ENCODE results near the gene TNNC2.

The TNNC2 gene

DNA sequence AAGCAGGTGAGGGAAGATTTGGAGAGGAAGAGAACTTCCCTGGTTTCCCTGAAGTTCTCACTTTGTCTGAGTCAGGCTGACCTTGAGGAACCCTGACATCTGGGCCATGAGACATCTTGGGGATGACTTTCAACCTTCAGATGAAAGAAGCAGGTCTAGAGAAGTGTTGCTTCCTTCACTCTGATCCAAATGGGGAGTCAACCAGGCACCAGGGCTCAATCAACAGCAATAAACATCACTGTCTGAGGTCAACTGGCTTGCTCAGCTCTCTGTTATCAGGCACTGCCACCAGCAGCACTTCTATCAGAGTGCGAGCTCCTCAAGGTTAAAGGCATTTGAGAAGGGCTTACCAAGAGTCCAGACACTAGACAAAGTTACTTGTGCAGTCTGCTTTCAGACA, 23.8 kb upstream of the TNNC2 start:
- TF ChIP-seq, protein P1, sequence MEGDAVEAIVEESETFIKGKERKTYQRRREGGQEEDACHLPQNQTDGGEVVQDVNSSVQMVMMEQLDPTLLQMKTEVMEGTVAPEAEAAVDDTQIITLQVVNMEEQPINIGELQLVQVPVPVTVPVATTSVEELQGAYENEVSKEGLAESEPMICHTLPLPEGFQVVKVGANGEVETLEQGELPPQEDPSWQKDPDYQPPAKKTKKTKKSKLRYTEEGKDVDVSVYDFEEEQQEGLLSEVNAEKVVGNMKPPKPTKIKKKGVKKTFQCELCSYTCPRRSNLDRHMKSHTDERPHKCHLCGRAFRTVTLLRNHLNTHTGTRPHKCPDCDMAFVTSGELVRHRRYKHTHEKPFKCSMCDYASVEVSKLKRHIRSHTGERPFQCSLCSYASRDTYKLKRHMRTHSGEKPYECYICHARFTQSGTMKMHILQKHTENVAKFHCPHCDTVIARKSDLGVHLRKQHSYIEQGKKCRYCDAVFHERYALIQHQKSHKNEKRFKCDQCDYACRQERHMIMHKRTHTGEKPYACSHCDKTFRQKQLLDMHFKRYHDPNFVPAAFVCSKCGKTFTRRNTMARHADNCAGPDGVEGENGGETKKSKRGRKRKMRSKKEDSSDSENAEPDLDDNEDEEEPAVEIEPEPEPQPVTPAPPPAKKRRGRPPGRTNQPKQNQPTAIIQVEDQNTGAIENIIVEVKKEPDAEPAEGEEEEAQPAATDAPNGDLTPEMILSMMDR (IDR thresholded peaks at IDR 0.05; ENCODE audit: control extremely low read depth, extremely low read depth, low read depth, missing control alignments), result no peak
- no peak for DNase-seq (ENCODE audit: extremely low spot score)
- ChIA-PET CTCF (interaction anchor here (1.4 kb wide), 1 partner anchor 9 kb away, joined by 4 read pairs; no protein-coding TSS in a partner anchor), POLR2A (interaction anchor here (0.8 kb wide), 1 partner anchor 9 kb away, joined by 3 read pairs; no protein-coding TSS in a partner anchor)

DNA sequence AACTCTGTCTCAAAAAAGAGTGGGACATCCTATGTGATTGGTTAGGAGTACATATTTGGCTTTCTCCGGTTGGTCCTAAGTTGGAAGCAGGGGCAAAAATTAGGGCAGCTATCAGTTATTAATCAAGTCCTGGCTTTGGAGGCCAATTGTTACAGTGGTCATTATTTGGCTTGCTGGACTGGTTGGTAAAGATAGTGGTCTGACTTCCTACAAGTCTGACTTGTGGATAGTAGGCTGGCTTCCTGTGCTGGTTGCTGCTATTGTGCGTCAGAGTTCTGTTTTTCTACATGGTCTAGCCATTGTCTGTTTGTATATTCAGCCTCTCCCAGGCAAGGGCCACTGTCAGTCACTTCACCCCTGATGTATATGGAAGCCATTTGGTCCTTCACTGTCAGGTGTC, 23.1 kb upstream of the TNNC2 start:
- DNase-seq (ENCODE audit: extremely low spot score), result no peak
- ChIA-PET CTCF (interaction anchor here (1.4 kb wide), 1 partner anchor 9 kb away, joined by 4 read pairs; no protein-coding TSS in a partner anchor), POLR2A (no interaction called here)
- TF ChIP-seq, protein P1 (IDR thresholded peaks at IDR 0.05; ENCODE audit: control extremely low read depth, extremely low read depth, low read depth, missing control alignments), result no peak

DNA sequence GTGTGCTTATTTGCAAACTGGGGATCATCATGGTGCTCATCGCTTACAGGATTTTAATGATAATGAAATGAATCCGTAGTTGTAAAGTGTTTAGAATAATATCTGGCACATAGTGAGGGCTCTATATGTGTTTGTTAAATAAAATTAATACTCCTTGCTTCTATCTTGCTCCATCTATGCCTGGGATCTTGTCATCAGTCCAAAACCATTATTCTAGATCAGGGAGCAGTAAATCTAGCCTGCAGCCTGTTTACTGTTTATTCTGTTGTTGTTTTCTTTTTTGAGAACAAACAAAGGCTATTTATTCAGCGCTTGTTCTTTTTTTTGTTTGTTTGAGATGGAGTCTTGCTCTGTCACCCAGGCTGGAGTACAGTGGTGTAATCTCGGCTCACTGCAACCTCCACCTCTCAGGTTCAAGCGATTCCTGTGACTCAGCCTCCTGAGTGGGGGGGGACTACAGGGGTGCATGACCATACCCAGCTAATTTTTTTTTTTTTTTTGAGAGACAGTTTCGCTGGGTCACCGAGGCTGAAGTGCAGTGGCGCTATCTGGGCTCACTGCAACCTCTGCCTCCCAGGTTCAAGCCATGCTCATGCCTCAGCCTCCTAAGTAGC, 22.0 kb upstream of the TNNC2 start:
- POLR2A ChIA-PET, result no interaction called here
- TF ChIP-seq, protein P1 (IDR thresholded peaks at IDR 0.05; ENCODE audit: control extremely low read depth, extremely low read depth, low read depth, missing control alignments), result no peak
- no peak for DNase-seq (ENCODE audit: extremely low spot score)
- CTCF ChIA-PET, result no interaction called here

DNA sequence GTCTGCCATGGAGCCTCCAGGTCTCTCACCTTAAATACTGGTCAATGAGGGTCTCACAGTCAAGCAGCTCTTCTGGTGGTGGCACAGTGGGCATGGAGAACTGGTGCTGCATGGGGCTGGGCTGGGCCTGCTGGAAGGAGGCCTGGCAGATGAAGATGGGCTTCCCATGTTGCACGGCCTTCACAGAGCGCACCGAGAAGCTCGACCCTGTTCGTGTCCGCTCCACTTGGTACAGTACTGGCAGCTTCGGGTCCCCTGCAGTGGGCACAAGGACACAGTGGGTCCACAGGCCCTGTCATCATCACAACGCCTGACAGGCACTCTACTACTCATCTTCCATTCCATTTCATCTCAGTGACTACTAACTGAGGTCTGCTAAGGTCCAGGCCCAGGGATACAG, 21.3 kb upstream of the TNNC2 start:
- POLR2A ChIA-PET, result no interaction called here
- TF ChIP-seq, protein P1 (IDR thresholded peaks at IDR 0.05; ENCODE audit: control extremely low read depth, extremely low read depth, low read depth, missing control alignments), result no peak
- CTCF ChIA-PET, result no interaction called here

DNA sequence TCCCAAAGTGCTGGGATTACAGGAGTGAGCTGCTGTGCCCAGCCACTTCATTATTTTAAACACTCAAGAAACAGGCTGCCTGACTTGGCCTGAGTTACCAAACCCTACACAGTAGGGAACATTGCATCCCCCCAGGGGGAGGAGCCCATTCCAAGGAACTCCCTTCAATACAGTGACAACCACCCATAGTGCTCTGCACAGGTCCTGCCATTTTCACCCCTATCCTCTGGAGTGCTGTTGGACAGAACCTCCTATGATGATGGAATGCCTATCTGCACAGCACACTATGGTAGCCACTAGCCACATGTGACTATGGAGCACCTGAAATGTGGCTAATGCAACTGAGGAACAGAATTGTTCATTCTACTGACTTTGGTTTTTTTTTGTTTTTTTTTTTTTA, 18.3 kb upstream of the TNNC2 start:
- POLR2A ChIA-PET, result no interaction called here
- TF ChIP-seq, protein P1 (IDR thresholded peaks at IDR 0.05; ENCODE audit: control extremely low read depth, extremely low read depth, low read depth, missing control alignments), result no peak
- CTCF ChIA-PET, result interaction anchor here (1.3 kb wide), 1 partner anchor 45 kb away, joined by 3 read pairs; no protein-coding TSS in a partner anchor
- no peak for DNase-seq (ENCODE audit: extremely low spot score)

More for the DNA sequence above, 21.3 kb upstream of the TNNC2 start:
- no peak for DNase-seq (ENCODE audit: extremely low spot score)

DNA sequence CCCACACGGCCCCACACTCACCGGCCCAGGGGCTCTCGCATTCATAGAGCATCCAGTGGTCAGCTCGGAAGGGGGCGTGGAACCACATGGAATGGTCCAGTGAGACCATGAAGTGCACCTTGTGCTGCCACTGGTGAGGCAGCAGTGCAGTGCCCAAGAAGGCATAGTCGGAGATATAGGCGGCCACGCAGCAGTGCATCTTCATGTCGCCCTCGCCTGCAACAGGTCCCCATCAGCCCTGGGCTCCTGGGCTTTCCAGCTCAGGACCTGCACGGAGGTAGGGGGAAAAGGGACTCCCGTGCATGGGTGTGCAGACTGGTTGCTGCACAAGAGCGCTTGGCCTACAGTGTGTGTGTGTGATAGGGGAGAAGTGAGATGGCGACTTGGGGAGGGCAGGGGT, 16.4 kb upstream of the TNNC2 start:
- no peak for DNase-seq (ENCODE audit: extremely low spot score)
- CTCF ChIA-PET, result interaction anchor here (1.2 kb wide), 1 partner anchor 44 kb away, joined by 3 read pairs; no protein-coding TSS in a partner anchor
- TF ChIP-seq, protein P1 (IDR thresholded peaks at IDR 0.05; ENCODE audit: control extremely low read depth, extremely low read depth, low read depth, missing control alignments), result no peak
- POLR2A ChIA-PET, result no interaction called here
